GM10248 (cell line): ENCODE results near the gene PCAT6.

Experiments
- CTCF ChIA-PET: fragments of 300-600 bp; sonication (Branson Sonifier 250); formaldehyde crosslinking; extraction: SDS; loops from one replicate; lab custom pipeline; 2021; ENCODE audit warnings: antibody characterized with exemption; lab: Yijun Ruan, JAX
- POLR2A ChIA-PET: fragments of 350-650 bp; sonication (Branson Sonifier 250); formaldehyde crosslinking; extraction: SDS; loops from one replicate; lab custom pipeline; 2020; ENCODE audit warnings: antibody characterized with exemption; lab: Yijun Ruan, JAX
- DNase-seq: peaks from one replicate; pipeline ENCODE4 v3.0.0; 2012; ENCODE audit errors: extremely low spot score
- TF ChIP-seq, protein P1 (sequence below): IDR thresholded peaks from 2 replicates; pipeline ENCODE4 v1.5.1; 2012; ENCODE audit warnings: mild to moderate bottlenecking, low read depth; ENCODE audit errors: extremely low read depth, missing control alignments, control extremely low read depth

PCAT6 gene

GRCh38 chr1:202810193-202810614, 550 bp upstream of the PCAT6 start:
- POLR2A ChIA-PET: interaction anchor here (0.5 to 1.4 kb wide), 4 partner anchors 9 to 50 kb away, joined by 3 to 5 read pairs (median 3); no protein-coding TSS in a partner anchor
- CTCF ChIA-PET: interaction anchor here (1.8 kb wide), 2 partner anchors 14 to 42 kb away, joined by 4 to 7 read pairs; no protein-coding TSS in a partner anchor
- no peak for DNase-seq
- TF ChIP-seq, protein P1, sequence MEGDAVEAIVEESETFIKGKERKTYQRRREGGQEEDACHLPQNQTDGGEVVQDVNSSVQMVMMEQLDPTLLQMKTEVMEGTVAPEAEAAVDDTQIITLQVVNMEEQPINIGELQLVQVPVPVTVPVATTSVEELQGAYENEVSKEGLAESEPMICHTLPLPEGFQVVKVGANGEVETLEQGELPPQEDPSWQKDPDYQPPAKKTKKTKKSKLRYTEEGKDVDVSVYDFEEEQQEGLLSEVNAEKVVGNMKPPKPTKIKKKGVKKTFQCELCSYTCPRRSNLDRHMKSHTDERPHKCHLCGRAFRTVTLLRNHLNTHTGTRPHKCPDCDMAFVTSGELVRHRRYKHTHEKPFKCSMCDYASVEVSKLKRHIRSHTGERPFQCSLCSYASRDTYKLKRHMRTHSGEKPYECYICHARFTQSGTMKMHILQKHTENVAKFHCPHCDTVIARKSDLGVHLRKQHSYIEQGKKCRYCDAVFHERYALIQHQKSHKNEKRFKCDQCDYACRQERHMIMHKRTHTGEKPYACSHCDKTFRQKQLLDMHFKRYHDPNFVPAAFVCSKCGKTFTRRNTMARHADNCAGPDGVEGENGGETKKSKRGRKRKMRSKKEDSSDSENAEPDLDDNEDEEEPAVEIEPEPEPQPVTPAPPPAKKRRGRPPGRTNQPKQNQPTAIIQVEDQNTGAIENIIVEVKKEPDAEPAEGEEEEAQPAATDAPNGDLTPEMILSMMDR: no peak

DNA sequence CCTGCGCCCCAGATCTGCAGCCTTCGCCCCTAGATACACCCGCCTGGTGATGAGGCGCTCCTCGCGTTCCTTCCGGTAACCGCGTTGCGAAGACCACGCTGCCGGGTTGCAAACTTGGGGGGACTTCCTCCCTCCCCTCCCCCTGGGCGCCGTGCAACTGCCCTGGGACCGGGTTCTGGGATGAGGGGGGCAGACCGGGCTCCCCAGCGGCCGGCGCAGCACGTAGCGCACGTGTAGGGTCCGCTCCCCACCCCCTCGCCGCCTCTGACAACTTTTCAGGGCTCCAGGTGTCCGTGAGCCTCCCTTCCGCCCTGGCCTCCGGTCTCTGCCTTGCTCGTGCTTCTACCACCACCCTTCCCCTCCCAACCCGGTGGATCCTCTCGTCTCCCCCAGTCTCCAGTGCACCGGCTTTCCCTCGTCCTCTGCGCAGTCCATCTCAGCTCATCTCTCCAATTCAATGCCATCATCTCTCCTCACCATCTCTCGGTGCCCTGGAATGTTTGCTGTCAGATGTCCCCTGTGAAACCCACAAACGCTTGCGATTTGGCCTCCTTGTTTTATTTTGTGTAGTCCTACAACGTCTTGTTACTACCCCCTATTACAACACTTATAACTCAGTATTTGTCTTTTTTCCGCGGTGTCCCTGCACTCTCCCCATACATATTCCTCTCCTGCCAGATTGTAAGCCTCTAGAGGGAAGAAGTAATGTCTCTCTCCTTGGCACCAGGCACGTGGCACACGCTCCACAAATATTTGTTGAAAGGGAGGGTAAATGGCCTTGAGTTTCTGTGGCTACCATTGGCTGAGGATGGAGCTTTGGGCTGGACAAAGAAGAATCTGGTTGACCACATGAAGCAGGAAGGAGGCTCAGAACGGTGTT, 782 bp downstream of the PCAT6 start:
- ChIA-PET CTCF (interaction anchor here (1.3 to 1.8 kb wide), 2 partner anchors 41 to 52 kb away, joined by 3 to 7 read pairs; no protein-coding TSS in a partner anchor), POLR2A (interaction anchor here (1.4 kb wide), 1 partner anchor 37 kb away, joined by 5 read pairs; no protein-coding TSS in a partner anchor)
- TF ChIP-seq, protein P1: no peak

GRCh38 chr1:202812176-202813026, 1.6 kb downstream of the PCAT6 start:
- ChIA-PET CTCF (interaction anchor here (1.3 kb wide), 1 partner anchor 51 kb away, joined by 3 read pairs; no protein-coding TSS in a partner anchor), POLR2A (no interaction called here)
- TF ChIP-seq, protein P1: no peak

More for the DNA sequence above, 782 bp downstream of the PCAT6 start:
- peak; percentile 57 for DNase-seq

GRCh38 chr1:202815120-202815519, 4.4 kb downstream of the PCAT6 start:
- DNase-seq: no peak
- TF ChIP-seq, protein P1: no peak
- CTCF ChIA-PET: no interaction called here
- POLR2A ChIA-PET: interaction anchor here (0.6 kb wide), 1 partner anchor 19 kb away, joined by 3 read pairs; no protein-coding TSS in a partner anchor

More at GRCh38 chr1:202812176-202813026, 1.6 kb downstream of the PCAT6 start:
- no peak for DNase-seq

GRCh38 chr1:202818819-202819218, 8.1 kb downstream of the PCAT6 start:
- CTCF ChIA-PET: no interaction called here

More at GRCh38 chr1:202818819-202819218, 8.1 kb downstream of the PCAT6 start:
- no peak for DNase-seq
- POLR2A ChIA-PET: no interaction called here
- TF ChIP-seq, protein P1: no peak
